ENCODE measurements around the gene SPOCD1.

SPOCD1 gene

DNA sequence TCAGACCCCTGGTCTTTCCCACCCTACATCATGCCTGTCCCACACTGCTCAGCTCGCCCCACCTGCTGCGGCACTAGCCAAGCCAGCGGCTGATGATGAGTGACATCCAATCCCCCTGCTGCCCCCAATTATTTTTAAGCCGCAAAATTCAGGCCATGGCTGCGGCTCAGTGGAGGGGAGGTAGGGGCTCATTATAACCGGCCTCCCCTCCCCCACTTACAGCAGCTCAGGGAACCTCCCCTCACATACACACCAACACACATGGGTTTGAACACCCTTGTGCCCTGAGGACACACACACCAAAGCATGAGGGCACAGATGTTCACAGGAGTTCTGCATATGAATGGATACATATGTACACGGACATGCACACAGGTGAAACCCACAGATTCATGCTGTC, 57.0 kb downstream of the SPOCD1 start:
- in situ Hi-C loops (cut with HindIII; ENCODE audit: low sequenced_read_pairs), result no loop called here

DNA sequence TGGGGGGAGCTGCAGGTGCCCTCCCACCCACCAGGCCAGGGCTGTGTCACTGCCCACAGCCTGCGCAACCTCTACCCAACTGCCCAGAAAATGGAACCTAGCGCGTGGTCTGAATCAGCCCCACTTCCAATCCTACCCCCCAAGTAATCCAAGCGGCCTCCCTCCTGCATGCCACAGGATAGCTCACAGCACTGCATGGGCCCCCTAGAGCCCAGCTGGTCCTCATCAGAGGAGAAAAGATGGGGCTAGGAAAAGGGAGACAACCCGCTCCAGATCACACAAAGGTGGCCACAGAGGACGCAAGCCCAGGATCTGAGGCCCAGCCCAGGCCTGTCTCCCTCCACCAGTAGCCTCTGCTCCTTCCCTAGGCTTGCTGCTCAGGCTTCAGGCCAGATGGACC, 57.8 kb downstream of the SPOCD1 start:
- in situ Hi-C loops (cut with HindIII; ENCODE audit: low sequenced_read_pairs), result no loop called here

DNA sequence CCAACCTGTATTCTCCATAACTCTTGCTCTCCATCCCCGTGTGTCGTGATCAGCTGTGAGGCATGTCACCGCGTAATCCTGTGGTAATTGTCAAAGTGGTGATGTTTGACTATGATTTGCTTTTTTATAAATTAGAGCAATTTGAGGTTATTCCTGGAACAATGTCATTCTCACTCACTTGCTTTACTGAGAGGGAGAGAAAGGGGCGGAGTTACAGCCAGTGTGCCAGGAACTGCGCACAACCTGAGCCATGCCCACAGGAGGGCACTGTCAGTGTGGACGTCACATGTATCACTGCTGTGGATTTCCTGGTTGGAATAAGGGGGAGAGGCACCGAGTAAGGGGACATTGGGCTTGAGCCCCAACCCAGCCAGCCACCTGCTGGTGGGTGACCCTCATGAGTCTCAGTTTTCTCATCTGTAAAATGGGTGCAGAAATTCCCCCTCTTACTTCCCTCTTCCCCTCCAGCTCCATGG, 58.6 kb downstream of the SPOCD1 start:
- in situ Hi-C loops (cut with HindIII; ENCODE audit: low sequenced_read_pairs), result no loop called here

DNA sequence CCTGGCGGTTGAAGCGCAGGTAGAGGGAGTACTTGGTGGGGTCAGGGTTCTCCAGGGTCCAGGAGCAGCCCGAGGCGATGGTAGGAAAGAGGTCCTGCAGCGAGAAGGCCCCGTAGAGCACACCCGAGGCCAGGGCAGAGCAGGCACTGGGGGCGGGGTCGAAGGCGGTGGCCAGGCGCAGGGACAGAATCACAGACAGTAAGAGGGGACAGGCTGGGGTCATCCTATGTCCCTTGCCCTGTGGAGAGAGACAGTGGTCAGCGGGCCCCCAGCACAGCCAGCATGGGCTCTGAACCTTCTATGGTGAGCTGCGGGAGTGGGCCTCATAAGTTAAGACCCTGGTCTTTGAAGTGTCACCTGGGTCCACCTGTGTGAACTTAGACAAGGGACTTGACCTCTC, 59.2 kb downstream of the SPOCD1 start:
- in situ Hi-C loops (cut with HindIII; ENCODE audit: low sequenced_read_pairs), result no loop called here

DNA sequence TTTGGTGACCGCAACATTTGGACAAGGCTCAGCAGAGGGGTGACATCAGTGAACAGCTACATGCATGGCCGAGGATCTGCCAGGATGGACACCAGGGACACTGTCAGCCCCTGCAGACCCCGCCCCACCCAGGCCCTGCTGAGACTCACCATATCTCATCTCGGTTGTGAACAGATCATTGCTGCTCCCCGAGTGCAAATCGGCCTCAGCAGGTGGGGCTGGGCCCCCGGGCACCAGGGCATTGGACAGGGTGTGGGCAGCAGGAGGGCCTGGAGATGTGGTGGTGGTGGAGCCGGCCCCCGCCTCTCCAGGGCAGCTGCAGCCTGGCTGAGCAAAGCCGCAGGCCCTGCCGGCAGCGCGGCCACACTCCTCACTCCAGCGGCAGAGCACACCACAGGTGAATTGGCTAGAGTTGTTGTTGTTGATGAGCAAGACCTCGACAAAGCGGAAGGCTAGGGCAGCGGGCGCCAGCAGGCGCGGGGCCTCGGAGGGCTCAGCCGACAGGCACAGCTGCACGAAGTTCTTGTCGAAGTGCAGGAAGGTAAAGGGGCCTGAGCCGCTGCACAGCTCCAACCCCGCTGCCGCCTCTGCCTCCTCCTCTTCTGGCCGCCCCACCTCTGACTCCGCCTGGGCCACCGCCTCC, 59.9 kb downstream of the SPOCD1 start:
- in situ Hi-C loops (cut with HindIII; ENCODE audit: low sequenced_read_pairs), result no loop called here

DNA sequence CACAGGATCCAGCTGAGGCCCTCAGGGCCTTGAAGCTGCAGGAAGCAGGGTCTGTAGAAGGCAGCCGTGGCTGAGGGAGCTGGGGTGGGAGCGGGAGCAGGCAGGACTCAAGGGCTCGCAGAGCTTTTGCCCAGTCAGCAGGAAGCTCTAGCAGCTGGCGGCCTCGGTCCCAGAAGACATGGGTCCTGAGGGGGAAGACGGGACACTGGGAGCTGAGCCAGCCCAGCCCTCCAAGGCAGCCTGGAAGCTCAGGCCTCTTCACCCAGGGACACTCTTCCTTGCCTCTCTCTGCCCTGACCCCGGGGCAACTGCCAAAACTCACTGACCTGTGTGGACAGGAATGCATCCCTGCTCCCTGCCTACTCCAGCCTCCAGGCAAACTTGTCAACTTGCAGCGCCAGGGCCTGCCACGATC, 60.6 kb downstream of the SPOCD1 start:
- in situ Hi-C loops (cut with HindIII; ENCODE audit: low sequenced_read_pairs), result no loop called here

DNA sequence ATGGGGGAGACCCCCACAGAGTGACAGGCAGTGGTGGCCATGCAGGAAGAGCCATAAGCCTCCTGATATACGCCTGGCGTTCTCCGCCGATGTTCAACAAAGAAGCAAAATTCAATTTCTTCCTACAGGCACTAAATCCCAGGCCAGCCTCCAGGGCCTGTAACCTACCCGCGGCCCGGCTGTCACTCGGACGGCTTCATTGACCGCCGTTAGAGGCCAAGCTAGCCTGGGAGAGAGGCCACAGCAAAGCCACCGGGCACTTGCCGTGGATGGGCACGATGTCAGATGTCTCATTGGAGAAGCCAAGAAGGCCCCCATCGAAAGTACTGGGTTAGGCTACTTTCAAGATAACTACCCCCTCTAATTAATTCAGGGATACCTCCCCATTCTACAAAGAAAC, 61.4 kb downstream of the SPOCD1 start:
- in situ Hi-C loops (cut with HindIII; ENCODE audit: low sequenced_read_pairs), result no loop called here

DNA sequence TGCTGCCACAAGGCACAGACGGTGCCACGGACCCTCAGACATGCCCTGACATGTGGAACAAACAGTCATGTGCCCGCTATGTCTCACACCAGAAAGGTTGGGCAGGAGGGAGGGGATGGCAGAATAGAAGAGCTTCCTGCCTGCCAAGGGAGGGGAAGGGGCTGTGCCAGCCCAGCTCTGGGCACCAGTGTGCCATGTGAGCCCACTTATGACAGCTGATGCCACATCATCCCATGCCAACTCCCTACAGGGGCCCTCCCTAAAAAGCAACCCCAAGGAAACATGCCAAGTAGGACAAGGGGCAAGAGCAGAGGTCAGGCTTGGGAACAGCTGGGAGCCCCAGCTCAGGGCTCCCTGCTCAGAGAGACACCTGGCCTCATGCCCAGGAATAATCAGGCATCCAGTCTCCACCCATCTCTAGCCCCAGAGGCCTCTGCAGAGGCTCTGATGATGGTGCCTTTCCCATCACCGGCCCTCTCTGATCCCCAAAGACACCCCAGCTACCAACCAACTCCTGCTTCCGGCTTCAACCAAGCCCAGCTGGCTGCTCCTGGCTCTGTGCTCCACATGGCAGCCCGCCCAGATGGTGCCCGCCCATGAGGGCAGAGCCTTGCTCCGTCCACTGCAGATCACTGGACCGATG, 62.0 kb downstream of the SPOCD1 start:
- in situ Hi-C loops (cut with HindIII; ENCODE audit: low sequenced_read_pairs), result no loop called here

DNA sequence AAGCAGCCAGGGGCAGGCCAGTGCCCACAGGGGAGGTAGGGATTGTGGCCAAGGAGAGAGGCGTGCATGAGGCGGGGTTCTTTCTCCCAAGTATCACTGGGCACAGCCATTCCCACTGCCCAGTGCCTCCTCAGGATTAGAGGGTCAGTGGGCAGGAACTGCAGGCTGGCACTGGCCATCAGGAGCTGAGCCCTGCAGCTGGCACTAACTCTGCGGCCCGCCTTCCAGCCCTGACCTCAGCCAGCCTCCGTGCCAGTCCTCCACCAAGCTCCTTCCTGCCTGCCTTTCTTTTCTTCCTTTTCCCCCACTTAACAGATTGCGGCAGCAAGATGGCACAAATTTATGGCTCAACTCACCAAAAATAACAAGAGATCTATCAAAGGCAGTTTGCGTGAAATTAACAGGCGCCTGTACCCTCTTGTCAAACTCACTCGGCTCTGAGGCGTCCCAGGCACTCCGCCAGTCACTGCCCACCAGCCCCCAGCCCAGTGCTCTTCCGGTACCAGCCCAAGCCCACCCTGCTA, 62.8 kb downstream of the SPOCD1 start:
- in situ Hi-C loops (cut with HindIII; ENCODE audit: low sequenced_read_pairs), result no loop called here

DNA sequence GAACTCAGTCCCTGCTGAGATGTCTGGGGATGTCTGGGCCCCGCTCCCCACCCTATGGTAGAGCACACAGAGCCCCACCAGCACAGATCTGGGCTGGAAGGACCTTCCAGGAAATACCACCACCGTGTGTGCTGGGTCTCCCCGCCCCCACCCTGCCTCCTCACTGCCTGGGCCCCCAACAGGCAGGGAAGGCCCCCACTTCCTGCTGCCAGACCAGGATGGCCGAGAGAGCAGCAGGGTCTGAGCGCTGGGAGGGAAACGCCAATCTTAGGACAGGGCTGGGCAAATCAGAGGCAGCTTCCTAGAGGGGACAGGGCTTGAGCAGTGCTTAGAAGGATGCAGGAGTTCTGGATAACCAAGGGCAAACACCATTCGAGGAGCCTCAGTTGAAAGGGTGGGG, 63.6 kb downstream of the SPOCD1 start:
- in situ Hi-C loops (cut with HindIII; ENCODE audit: low sequenced_read_pairs), result no loop called here

DNA sequence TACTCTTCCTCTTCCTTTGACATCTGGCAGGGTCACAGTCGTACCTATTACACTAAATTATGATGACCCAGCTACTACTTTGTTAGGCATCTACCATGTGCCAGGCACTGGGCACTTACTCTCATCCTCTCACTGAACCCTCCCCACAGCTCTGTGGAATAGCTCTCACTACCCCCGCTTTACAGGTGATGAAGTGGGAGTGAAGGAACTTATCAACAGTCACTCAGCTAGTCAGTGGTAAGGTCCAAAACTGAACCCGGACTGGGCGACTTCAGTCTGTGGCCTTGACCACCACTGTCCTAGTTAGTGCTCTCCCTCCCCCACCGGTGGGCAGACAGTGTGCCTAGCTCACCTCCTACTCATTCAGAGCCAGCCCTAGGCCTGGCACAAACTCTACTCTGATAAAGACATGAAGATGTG, 64.0 kb downstream of the SPOCD1 start:
- in situ Hi-C loops (cut with HindIII; ENCODE audit: low sequenced_read_pairs), result no loop called here

DNA sequence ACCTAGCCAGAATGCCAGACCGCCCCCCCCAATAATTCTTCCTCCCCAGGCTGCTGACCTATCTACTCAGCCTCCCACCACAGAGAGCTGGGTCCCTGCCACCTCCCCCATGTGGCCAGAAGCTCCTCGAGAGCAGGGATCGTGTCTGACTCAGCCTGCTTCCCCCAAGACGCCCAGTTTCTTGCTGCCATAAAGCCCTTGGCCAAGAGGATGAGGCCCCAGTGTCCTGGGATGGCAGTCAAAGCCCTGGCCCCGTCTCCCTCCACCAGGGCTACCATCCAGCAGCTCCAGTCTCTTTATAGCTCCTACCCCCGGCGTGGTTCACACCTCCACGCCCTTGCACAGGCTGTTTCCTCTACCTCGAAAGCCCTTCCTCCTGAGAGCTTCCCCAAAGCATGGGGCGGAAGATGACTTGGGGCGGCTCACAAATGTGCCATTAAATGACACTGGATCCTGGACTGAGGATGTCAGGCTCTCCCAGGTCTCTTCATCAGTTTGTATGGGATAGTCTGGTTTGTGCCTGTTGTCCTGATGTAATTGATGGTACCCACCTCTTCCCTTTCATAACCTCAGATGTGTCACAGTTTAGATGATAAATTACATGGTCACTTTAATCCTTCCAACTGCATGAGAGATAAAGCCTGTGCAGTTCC, 64.8 kb downstream of the SPOCD1 start:
- in situ Hi-C loops (cut with HindIII; ENCODE audit: low sequenced_read_pairs), result no loop called here

DNA sequence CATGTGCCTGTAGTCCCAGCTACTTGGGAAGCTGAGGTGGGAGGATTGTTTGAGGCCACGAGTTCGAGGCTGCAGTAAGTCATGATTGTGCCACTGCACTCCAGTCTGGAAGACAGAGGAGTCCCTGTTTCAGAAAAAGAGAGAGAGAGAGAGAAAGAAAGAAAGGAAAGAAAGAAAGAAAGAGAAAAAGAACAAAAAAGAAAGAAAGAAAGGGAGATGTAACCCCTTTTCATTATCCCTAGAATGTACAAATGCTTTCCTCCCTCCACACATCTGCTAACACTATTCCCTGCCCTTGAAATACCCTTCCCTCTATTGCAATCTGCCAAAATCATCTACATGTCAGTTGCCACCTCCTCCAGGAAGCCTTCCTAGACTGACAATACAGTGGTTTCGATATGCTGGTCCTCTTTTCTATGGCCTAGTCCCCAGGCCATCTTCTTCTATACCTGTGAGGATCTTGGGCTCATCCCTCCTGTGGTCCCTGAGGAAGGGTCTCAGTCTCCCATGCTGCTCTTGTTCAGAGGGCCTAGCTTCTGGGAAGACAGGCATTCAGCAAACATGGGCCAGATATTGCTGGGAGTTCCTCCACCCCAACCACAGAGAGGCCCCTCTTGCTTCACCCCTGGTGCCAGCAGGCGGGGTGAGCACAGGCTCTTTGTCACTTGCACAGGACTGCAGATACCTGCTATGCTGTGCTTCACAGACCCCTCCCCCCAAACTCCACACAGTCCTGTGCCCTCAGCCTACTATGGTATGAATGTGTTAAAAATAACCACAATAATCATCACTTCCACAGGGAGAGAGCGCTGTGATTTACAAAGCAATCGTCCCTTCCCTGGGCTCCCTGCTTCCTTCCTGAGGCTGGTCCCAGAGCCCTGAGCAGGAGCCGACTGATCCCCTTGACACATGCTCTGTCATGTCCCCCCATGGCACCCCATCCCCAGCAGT, 65.8 kb downstream of the SPOCD1 start:
- in situ Hi-C loops (cut with HindIII; ENCODE audit: low sequenced_read_pairs), result no loop called here

DNA sequence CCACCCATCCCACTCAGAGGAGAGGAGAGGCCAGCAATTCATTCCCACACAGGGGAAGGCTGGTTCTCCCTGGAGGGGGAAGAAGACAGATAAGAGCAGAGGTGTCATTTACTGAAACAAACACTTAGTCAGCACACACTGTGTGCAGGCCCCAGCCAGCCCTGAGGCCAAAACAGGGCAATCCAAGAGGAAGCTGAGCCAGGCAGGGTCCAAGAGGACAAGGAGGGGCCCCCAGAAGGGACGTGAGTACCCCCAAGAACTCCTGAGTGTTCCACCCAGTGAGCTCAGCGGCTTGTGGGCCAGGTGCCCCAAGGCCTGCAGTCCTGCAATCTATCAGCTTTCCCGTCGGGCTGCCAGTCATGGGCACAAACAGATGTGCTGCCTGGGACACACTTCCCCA, 67.5 kb downstream of the SPOCD1 start:
- in situ Hi-C loops (cut with HindIII; ENCODE audit: low sequenced_read_pairs), result no loop called here

DNA sequence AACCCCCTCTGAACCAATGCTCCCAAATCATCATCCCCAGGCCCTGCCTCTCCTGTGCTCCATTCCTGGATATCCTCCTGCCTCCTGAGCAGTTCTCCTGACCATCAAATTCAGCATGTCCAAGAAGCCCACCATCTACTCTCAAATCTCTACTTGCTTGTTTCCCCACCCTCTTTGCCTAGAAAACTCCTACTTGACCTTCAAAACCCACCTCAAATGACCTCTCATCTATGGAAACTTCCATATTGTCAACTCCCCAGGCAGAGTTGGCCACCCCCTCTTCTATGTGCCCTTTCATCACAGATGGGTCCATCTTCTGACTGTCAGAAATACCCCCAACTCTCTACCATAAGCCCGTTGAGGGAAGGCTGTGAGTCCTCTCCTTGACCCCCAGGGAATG, 68.5 kb downstream of the SPOCD1 start:
- in situ Hi-C loops (cut with HindIII; ENCODE audit: low sequenced_read_pairs), result no loop called here

DNA sequence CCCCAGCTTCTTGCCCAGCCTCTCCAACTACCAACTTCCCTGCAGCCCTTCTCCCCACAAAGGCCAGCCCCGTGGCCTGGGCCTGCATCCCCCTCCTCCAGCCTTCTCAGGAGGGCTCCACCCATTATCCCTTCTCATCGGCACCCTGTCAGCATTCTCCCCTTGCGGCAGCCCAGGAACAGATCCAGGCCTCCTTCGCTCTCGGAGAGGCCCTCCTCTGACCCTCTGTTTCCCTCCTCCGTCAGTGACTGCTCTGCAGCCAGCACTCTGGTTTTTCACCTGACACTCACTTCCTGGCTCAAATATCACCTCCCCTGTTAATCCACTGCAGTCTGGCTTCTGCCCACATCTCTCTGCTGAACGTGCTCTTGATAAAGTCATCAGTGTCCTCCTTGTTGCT, 69.1 kb downstream of the SPOCD1 start:
- in situ Hi-C loops (cut with HindIII; ENCODE audit: low sequenced_read_pairs), result no loop called here

DNA sequence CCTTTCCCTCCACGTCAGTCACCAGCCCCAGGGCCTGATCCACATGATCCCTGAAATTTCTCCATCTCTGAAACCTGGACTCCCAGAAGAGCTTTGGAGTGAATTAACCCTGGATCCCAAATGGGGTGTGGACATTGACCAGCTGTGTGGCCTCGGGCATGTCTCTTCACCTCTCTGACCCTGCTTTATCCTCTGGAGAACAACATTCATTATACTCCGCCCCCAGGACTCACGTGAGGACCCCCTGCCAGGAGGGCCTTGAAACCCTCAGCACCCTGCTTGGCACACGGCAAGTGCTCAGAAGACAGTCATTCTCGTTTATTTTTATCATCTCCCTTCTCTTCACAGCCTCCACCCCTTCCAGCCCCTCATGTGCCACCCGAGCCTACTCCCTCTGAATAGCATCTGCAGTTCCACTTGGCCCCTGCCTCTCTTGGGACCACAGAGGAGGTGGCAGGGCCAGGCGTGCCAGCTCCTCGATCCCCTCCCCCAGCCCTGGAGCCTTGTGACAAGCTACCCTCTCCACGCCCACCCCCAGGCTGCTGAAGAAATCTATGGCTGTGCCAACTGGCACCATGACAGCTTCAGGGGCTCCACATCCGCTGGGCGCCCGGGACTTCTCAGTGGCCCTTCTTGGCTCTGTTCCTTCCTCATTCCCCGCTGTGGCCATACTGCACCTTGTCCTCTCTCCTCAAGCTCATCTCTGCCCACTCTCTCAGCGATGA, 69.7 kb downstream of the SPOCD1 start:
- in situ Hi-C loops (cut with HindIII; ENCODE audit: low sequenced_read_pairs), result no loop called here

DNA sequence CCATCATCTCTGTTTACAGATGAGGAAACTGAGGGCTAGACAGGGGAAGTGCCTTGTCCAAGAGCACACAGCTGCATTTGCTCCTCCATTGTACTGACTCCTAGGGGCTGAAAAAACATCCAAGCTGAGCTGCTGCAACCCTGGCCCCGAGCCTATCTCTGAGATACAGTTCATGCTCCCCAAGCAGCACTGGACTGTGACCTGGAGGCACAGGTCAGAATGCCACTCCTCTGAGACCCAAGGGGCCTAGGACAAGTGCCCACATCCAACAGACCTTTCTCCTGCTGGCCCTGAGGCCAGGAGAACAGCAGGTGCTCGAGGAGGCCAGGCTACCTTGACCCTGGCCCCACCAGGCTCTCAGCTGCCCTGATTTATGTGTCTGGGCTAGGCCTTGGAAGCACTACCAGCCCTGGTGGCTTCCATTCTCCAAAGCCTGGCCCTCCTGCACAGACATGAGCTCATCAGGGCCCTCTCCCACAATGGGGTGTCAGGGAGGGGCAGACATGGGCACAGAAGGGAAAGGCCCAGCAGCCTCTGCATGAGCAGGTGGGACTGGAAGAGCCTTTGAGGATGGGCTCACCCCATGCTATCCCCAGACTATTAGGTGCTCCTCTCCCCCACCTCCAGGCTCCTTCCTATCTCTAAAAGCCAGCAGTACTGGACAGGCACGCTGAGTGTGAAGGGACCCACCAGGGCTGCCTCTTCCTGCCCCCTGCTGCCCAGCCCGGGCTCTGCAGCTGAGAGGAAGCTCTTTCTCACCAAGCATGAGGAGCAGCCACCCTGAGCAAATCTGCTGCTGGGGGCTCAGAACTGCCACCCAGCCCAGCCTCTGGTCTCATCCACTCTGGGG, 70.5 kb downstream of the SPOCD1 start:
- in situ Hi-C loops (cut with HindIII; ENCODE audit: low sequenced_read_pairs), result no loop called here

DNA sequence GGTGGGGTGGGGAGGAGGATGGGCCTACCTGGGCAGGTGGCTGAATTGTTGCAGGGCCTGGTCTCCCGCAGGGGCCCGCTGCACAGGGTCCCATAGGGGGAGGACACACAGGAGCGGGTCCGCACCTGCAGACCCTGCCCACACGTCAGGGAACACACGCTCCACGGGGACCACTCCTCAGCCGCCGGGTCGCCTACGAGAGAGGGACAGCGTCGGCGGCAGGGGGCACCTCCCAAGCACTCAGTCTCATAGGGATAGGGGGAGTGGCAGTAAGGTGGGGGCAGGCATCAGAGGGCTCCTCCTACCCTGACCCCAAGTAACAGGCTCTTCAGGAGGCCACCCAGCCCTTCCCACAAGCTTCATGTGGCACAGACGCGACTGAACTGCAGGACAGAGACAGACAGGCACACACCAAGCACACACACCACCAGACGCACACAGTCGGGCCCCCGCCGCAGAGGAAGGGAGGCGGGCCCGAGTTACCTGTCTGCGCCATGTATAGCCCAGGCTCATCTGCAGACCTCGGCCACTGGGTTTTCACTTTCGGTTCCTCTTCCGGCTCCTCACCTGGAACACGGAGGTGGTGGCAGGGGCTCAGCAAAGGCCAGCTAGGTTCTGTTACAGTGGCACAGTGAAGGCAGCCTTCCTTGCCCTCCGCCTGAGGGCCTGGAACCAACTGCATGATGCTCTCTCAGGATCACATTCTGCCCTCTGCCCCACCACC, 71.5 kb downstream of the SPOCD1 start:
- in situ Hi-C loops (cut with HindIII; ENCODE audit: low sequenced_read_pairs), result no loop called here

Data from DLD1 (cell line).